Fibroblast of the aortic adventitia (primary cell): ENCODE measurements around the gene RNH1. TPM values are rescaled to one million over a fixed set of nuclear protein-coding genes. Genes with fewer than 3 reads are reported as not detected.

ENCODE experiments used
- DNase-seq: peaks from one replicate; pipeline ENCODE4 v3.0.0-alpha.2; 2010; ENCODE audit warnings: low read depth
- H3K4me3 ChIP-seq: 2 replicates; pipeline ENCODE4 v1.5.1; 2011; ENCODE audit warnings: low read depth, mild to moderate bottlenecking, control low read depth, low read length, moderate library complexity
- CTCF ChIP-seq: IDR thresholded peaks from 2 replicates; pipeline ENCODE4 v1.5.1; 2011; ENCODE audit warnings: mild to moderate bottlenecking, low read length, control low read depth, inconsistent platforms; ENCODE audit not compliant: insufficient read depth
- total RNA-seq: library from RNA; depleted of rRNA; stranded (reverse); fragments of >200 nt; gene quantifications from 2 replicates; pipeline ENCODE4 v1.2.3, GENCODE V29; 2012; ENCODE audit warnings: low replicate concordance

The RNH1 gene
- total RNA-seq, 1 donor: 436 TPM

GRCh38 chr11:545171-545570 is 38.1 kb upstream of the RNH1 start:
- no peak overlapping the region for H3K4me3 ChIP-seq
- no peak for DNase-seq
- TF ChIP-seq CTCF: no peak

- DNase-seq: no peak
- no peak for TF ChIP-seq CTCF
Measured at GRCh38 chr11:544817-545166, 37.8 kb upstream of the RNH1 start.

GRCh38 chr11:541433-541885 is 34.4 kb upstream of the RNH1 start:
- no peak for TF ChIP-seq CTCF
- H3K4me3 ChIP-seq: no peak overlapping the region
- DNase-seq: no peak

More at GRCh38 chr11:544817-545166, 37.8 kb upstream of the RNH1 start:
- no peak overlapping the region for H3K4me3 ChIP-seq

- H3K4me3 ChIP-seq: no peak overlapping the region
- no peak for DNase-seq
- no peak for TF ChIP-seq CTCF
Measured at GRCh38 chr11:540583-541432, 33.8 kb upstream of the RNH1 start.

GRCh38 chr11:539971-540481 is 33.0 kb upstream of the RNH1 start:
- H3K4me3 ChIP-seq: no peak overlapping the region
- DNase-seq: no peak
- no peak for TF ChIP-seq CTCF

GRCh38 chr11:538431-539051 is 31.5 kb upstream of the RNH1 start:
- no peak for TF ChIP-seq CTCF
- H3K4me3 ChIP-seq: no peak overlapping the region
- DNase-seq: no peak
